Stimulated activated CD8-positive, alpha-beta memory T cell treated with anti-CD3 and anti-CD28 coated beads, Interleukin-12 subunit alpha, Interleukin-12 subunit beta, amount 100 ng/mL, for 24 hours (primary cell): ENCODE data around the gene MGST2.
A peak's percentile ranks its signal among the peaks of the same experiment; 100 is the strongest.

Experiments
- DNase-seq: peaks from one replicate; pipeline ENCODE4 v3.0.0-alpha.2; 2020; ENCODE audit errors: extremely low read depth

Gene MGST2

DNA sequence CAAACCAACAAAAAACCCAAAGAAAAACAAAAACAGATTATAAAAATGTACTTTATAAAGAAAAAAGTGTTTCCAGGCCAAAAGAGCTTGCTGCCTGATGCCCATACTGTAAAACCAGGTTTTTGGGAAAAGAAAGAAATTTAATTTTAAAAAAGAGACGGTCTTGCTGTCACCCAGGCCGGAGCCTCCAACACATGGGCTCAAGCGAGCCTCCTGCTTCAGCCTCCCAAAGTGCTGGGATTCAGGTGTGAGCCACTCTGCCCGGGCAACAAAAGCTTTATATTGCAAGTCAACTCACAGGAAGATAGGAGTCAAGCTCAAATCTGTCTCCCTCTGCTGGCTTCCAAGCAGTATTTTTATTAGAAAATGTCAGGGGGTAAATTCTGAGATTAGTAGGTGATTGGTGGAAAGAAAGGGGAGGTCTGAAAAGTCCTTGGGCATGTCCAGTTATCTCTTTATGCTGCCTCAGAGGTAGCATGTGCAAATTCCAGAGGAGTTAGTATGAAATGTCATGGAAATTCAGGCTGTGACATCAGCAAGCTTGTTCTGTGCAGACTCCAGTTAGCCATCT, 39.4 kb downstream of the MGST2 start:
- DNase-seq = no peak

DNA sequence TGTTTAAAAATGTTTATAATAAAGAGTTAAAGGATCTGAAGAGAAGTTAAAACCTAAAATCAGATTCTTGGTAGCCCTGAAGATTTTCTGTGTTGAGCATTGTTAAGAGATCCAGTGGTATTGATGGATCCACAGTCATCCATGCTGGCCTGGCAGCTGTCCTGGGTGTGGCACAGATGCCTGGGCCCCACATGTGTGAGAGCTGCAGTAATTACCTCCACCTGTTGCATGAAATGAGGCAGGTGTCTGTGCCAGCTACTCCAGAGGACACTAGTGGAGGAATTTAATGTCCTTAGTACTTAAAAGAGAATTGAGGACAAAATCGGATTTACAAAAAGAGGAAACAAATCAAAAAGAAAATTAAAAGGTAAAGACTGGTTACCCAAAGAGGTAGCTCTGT, 44.0 kb downstream of the MGST2 start:
- DNase-seq = no peak

- DNase-seq = no peak
Measured at GRCh38 chr4:139710073-139710472, 44.5 kb downstream of the MGST2 start.

GRCh38 chr4:139711461-139711860, 45.8 kb downstream of the MGST2 start:
- no peak for DNase-seq

- no peak for DNase-seq
Measured at GRCh38 chr4:139712882-139713281, 47.3 kb downstream of the MGST2 start.

GRCh38 chr4:139715746-139716391, 50.2 kb downstream of the MGST2 start:
- no peak for DNase-seq

- DNase-seq = no peak
Measured at GRCh38 chr4:139718358-139718757, 52.7 kb downstream of the MGST2 start.

DNA sequence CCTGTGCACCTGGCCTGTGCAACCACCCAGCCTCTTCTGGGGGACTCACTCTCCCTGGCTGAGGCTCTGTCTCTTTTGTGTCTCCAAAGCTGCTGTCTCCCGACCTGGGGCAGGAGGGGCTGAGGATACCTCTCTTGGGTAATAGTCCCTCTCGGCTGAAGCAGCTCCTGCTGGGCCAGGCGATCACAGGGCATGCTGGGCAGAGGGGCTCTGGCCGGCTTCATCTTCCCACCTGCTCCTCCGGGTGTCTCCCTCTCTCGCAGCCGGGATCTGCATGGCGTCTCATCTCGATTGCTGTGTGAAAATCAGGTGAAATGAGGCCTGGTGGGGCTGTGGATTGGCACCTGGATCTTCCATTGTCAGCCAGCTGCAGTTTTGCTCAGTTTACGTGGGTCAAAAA, 53.2 kb downstream of the MGST2 start:
- DNase-seq = no peak

GRCh38 chr4:139719381-139720101, 53.9 kb downstream of the MGST2 start:
- DNase-seq = no peak

GRCh38 chr4:139720806-139721205, 55.2 kb downstream of the MGST2 start:
- DNase-seq = no peak

DNA sequence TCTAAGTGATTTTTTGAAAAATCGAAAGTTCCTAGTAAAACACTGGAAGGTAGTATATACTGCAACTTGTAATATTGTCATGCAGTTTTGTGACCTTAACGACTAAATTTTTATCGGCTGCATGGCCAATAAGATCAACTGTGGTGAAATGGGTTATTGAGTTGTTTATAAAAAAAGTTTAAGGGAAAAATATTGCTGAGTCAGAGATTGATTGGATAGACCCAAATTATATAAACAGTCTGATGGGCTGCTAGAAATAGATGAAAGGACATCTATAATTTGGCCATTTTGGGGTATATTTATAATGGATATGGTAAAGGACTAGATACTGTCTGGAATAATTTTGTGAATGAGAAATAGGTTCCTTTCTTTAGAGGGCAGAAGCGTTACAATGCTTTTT, 56.2 kb downstream of the MGST2 start:
- DNase-seq = no peak

DNA sequence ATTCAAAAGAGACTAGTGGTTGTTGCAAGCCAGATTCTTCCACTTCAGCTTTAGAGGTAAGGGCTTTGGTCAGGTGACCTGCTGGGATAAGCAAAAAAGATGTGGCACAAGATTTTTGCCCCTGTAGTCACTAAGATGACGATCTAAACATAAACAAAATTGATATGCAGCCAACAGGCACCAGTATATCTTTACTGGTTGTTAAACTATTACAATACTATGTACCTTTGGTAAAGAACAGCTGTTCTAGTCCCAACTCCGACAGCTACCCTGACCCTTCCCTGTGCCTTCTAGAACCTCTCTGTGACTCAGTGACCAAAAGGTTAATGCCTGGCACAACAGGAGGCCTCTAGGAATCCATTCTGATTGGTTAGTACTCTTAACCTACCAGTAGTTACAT, 59.6 kb downstream of the MGST2 start:
- no peak for DNase-seq

DNA sequence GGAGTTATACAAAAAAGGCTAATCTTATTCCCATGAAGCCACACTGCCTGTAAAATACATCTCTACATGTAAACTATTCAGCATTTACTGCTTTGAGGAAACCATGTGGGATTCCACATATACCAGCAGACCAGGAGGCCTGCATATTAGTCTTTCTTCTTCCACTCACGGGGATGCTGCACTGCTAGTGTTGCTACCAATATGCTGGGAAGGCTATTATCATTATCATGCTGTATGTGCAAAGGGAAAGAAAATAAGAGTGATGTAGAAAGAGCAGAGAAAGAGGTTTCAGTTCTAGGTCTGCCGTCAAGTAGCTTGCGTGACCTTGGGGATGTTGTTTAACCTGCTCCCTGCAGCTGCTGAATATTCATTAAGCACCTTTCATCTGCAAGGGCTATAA, 61.0 kb downstream of the MGST2 start:
- DNase-seq = no peak

DNA sequence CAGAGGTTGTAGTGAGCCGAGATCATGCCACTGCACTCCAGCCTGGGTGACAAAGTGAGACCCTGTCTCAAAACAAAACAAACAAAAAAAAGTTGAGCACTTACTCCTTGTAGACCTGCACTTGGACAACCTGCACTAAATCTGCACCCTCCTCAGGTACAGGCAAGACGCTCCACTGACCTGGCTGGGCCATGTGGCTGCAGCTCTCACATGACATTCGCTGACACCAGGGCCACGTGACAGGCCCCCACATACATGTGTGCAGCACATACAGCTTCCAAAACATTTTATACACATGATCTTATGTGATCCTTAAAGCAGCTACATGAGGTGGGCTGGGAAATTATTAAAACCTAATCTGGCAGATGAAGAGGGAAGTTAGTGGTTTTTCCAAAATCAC, 62.5 kb downstream of the MGST2 start:
- no peak for DNase-seq

DNA sequence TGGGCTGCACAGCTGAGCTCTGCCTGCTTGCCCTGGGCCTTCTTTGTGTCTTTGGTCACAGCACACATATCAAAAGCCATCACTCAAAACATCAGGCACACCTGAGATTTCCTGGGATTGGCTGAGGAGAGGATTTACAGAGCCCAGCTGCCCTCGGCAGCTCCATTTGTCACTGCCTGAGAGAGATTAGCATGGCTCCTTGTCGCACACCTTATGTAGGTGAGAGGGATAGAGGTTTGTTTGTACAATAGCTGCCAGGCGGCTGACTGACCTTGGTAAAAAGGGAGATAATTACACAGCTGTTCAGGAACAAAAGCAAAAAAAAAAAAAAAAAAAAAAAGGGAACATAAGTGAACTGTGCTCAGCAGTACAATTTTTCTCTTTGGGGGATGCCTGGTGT, 63.2 kb downstream of the MGST2 start:
- DNase-seq = no peak

GRCh38 chr4:139732991-139733570, 67.5 kb downstream of the MGST2 start:
- DNase-seq = no peak

- no peak for DNase-seq
Measured at GRCh38 chr4:139734201-139734874, 68.7 kb downstream of the MGST2 start.

DNA sequence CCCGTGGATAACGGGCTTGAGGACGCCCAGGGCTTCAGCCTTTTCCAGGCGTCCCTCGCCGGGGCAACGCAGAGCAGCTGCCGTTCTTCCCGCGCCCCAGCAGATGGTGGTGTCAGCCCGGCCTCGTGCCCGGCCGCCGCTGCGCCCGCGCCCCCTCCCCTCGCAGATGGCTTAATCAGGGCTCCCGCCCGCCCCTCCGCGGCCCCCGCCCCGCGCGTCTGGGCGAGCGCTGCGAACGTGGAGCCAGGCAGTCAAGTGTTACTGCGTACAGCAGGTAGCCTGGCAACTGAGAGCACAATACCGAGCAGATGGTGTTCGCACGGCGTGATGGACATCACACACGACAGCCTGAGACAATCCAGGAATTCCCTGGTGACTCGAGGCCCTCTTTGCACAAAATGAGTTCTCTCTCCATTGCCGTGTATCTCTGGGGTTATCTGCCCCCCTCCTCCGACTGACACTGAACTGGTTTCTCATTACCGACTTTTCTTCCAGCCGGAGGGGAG, 69.3 kb downstream of the MGST2 start:
- peak; percentile 7 for DNase-seq

GRCh38 chr4:139735381-139736273, 70.0 kb downstream of the MGST2 start:
- DNase-seq = no peak

- DNase-seq = no peak
Measured at GRCh38 chr4:139736274-139736660, 70.6 kb downstream of the MGST2 start.

DNA sequence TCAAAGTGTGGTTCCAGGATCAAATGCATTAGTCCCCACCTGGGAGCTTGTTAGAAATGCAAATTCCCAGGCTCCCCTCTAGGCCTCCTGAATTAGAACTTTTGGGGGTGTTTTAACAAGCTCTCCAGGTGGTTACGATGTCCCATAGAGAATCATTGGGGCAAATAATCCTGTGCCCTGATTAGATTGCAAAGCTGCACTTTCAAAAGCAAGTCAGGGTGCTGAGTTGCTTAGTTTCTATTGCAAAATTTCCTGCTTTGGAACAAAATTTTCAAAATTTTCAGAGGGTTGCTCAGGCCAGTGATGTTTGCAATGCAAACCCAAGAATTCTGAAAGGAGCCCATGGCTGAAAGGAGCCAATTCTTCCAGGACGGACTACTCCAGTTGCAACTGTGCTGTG, 71.0 kb downstream of the MGST2 start:
- no peak for DNase-seq
